Kidney epithelial cell (primary cell): ENCODE data around the gene MSMB. TPM values are rescaled to one million over a fixed set of nuclear protein-coding genes. Genes with fewer than 3 reads are reported as not detected.
"Not testable (repeated sequence)": the region's sequence is repeated elsewhere in the genome, so short reads cannot be mapped to it uniquely, and the experiment has no call there.

Experiments used
- DNase-seq: peaks from one replicate; pipeline ENCODE4 v3.0.0-alpha.2; 2010; ENCODE audit warnings: low read depth
- H3K27me3 ChIP-seq: 2 replicates; pipeline ENCODE4 v1.6.0; 2011; ENCODE audit warnings: low read length; ENCODE audit not compliant: control insufficient read depth, insufficient read depth
- H3K36me3 ChIP-seq: 2 replicates; pipeline ENCODE4 v1.5.1; 2011; ENCODE audit warnings: low read length; ENCODE audit not compliant: control insufficient read depth, insufficient read depth
- H3K4me3 ChIP-seq: 2 replicates; pipeline ENCODE4 v1.5.1; 2011; ENCODE audit warnings: low read depth, mild to moderate bottlenecking, control low read depth, low read length
- CTCF ChIP-seq: IDR thresholded peaks from 2 replicates; pipeline ENCODE4 v1.5.1; 2011; ENCODE audit warnings: mild to moderate bottlenecking, moderate library complexity, low read length, control low read depth, inconsistent platforms; ENCODE audit not compliant: insufficient read depth, poor library complexity, severe bottlenecking
- total RNA-seq: library from RNA; depleted of rRNA; stranded (reverse); fragments of >200 nt; gene quantifications from 2 replicates; pipeline ENCODE4 v1.2.3, GENCODE V29; 2015

The MSMB gene
- total RNA-seq, 1 donor from 2014 or later: not detected

GRCh38 chr10:46091080-46091827, 45.2 kb upstream of the MSMB start:
- H3K27me3 ChIP-seq: no peaks in the 10 kb centered on the region
- no peak for TF ChIP-seq CTCF

GRCh38 chr10:46090258-46090812, 44.3 kb upstream of the MSMB start:
- no peaks in the 10 kb centered on the region for H3K27me3 ChIP-seq
- no peak for TF ChIP-seq CTCF
- DNase-seq: no peak

More at GRCh38 chr10:46091080-46091827, 45.2 kb upstream of the MSMB start:
- no peak for DNase-seq
- no peaks in the 10 kb centered on the region for H3K36me3 ChIP-seq
- no peak overlapping the region for H3K4me3 ChIP-seq

GRCh38 chr10:46087381-46087780, 41.3 kb upstream of the MSMB start:
- not testable (repeated sequence) for H3K4me3 ChIP-seq, H3K36me3 ChIP-seq, DNase-seq, H3K27me3 ChIP-seq

More at GRCh38 chr10:46090258-46090812, 44.3 kb upstream of the MSMB start:
- no peaks in the 10 kb centered on the region for H3K36me3 ChIP-seq
- H3K4me3 ChIP-seq: no peak overlapping the region

GRCh38 chr10:46084321-46085165, 38.5 kb upstream of the MSMB start:
- TF ChIP-seq CTCF: no peak
- H3K36me3 ChIP-seq: no peaks in the 10 kb centered on the region
- H3K27me3 ChIP-seq: no peaks in the 10 kb centered on the region
- no peak for DNase-seq
- H3K4me3 ChIP-seq: no peak overlapping the region

- Histone ChIP-seq H3K27me3 (no peaks in the 10 kb centered on the region), H3K36me3 (no peaks in the 10 kb centered on the region), H3K4me3 (no peak overlapping the region)
- no peak for TF ChIP-seq CTCF
- DNase-seq: no peak
These were observed 34.8 kb upstream of the MSMB start for GRCh38 chr10:46080886-46081285.
